ENCODE results near the gene WDR59.

Gene WDR59

GRCh38 chr16:74944466-74944865 is 40.5 kb downstream of the WDR59 start:
- TF ChIP-seq, protein P1, sequence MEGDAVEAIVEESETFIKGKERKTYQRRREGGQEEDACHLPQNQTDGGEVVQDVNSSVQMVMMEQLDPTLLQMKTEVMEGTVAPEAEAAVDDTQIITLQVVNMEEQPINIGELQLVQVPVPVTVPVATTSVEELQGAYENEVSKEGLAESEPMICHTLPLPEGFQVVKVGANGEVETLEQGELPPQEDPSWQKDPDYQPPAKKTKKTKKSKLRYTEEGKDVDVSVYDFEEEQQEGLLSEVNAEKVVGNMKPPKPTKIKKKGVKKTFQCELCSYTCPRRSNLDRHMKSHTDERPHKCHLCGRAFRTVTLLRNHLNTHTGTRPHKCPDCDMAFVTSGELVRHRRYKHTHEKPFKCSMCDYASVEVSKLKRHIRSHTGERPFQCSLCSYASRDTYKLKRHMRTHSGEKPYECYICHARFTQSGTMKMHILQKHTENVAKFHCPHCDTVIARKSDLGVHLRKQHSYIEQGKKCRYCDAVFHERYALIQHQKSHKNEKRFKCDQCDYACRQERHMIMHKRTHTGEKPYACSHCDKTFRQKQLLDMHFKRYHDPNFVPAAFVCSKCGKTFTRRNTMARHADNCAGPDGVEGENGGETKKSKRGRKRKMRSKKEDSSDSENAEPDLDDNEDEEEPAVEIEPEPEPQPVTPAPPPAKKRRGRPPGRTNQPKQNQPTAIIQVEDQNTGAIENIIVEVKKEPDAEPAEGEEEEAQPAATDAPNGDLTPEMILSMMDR (IDR thresholded peaks at IDR 0.05): no peak

GRCh38 chr16:74942977-74943918 is 41.7 kb downstream of the WDR59 start:
- TF ChIP-seq, protein P1 (IDR thresholded peaks at IDR 0.05): no peak

DNA sequence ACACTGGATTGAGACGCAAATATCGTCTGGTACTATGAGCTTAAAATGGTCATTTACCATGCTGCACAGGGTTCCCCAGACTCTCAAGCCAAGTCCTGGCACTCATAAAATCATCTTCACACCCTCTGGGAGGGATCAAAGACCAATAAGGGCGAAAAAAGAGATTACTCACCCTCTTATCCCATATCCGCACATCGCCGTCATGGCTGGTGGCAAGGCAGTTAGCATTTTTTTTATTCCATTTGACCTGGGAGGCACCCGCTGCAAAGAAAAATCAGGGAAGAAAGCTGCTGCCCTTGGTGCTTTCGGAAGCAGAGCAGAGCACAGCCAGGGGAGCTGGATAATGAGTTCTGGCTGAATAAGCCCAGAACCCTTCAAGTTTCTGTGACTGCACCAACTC is 42.4 kb downstream of the WDR59 start:
- TF ChIP-seq, protein P1 (IDR thresholded peaks at IDR 0.05): no peak

- TF ChIP-seq, protein P1 (IDR thresholded peaks at IDR 0.05): no peak
These were observed 45.2 kb downstream of the WDR59 start for GRCh38 chr16:74939688-74940087.

GRCh38 chr16:74936902-74937560 is 47.9 kb downstream of the WDR59 start:
- TF ChIP-seq, protein P1 (IDR thresholded peaks at IDR 0.05): no peak

DNA sequence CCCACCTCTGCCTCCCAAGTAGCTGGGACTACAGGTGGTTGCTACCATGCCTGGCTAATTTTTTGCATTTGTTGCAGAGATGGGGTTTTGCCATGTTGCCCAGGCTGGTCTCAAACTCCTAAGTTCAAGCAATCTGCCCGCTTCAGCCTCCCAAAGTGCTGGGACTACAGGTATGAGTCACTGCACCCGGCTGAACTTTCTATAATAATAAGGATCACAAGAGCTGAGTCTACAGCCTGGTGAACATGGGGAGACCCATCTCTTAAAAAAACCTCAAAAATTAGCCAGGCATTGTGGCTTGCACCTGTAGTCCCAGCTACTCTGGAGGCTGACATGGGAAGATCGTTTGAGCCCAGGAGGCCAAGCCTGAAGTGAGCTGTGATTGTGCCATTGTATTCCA is 53.5 kb downstream of the WDR59 start:
- TF ChIP-seq, protein P1 (IDR thresholded peaks at IDR 0.05): no peak

- TF ChIP-seq, protein P1 (IDR thresholded peaks at IDR 0.05): no peak
These were observed 55.3 kb downstream of the WDR59 start for GRCh38 chr16:74929636-74930035.
